Measurements from ENCODE around the gene LRRC4C.
"Not testable (repeated sequence)": the region's sequence is repeated elsewhere in the genome, so short reads cannot be mapped to it uniquely, and the experiment has no call there.

LRRC4C gene

DNA sequence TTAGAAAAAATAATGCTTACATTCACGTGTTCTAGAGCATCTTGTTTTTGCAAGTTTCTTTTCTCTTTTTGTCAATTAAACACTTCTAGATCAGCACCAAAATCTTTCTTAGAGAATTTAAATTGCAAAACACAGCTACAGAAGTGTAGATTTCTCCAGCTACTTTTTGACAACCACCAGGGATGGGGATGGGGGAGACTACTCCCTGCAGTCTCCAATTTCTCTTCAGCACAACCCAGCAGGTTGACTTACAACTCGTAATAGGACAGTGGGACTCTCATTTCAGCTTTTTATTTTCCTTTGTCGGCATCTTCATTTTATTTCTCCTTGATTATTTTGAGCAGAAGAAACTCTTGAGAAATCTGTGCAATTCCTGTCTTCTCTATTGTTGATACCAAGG is 441.2 kb downstream of the LRRC4C start:
- DNase-seq (ENCODE audit: low read depth), result no peak

DNA sequence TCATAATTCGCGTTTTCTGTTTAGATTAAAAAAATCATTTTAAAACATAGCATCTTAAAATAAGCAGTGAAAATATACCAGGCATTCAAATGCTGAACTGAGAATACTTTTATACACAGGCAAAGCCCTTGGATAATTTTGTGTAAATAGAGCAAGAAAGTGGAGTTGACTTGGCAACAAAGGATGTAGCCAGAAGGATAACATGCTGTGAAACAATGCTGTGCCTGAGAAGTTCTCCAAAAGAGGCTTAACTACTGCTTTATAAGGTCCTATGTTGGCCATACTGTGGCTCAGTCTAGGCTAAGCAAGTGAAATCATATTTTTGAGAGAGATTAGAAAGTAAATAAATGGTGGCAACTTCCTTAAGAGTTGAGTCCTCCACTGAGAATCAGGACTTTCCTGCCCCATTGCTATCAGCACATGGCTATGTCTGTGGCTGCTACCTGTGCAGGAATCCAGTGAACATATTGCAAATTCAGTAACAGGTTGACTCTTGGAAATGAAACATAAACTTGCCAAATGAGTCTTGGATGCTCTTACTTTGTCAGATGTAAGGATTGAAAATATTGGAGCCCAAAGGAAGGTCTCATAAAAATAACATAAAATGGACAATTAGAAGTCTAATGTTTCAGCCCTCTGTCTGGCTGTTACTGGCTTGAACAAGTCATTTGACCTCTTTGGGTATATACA is 448.9 kb downstream of the LRRC4C start:
- DNase-seq (ENCODE audit: low read depth), result no peak

DNA sequence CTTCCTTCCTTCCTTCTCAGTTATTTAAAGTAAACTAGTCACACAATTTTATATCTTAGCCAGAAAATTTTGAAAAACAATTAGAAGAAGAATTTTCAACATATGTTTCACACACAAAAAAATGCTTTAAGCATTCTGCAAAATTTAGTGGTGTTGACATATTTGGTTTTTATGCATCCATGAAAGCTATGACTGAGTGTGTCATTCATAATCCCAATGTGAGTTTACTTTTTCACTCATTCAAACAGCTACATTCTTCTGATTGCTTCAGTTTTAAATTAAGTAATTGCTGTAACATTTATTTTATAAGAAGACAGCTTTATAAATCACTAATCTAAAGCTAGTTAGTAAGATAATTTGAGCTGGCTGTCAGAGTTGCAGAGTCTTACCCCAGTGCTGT is 453.5 kb downstream of the LRRC4C start:
- no peak for DNase-seq (ENCODE audit: low read depth)

GRCh38 chr11:41003339-41004282 is 455.8 kb downstream of the LRRC4C start:
- no peak for DNase-seq (ENCODE audit: low read depth)

- no peak for DNase-seq (ENCODE audit: low read depth)
Measured at GRCh38 chr11:40998920-40999319, 460.5 kb downstream of the LRRC4C start.

DNA sequence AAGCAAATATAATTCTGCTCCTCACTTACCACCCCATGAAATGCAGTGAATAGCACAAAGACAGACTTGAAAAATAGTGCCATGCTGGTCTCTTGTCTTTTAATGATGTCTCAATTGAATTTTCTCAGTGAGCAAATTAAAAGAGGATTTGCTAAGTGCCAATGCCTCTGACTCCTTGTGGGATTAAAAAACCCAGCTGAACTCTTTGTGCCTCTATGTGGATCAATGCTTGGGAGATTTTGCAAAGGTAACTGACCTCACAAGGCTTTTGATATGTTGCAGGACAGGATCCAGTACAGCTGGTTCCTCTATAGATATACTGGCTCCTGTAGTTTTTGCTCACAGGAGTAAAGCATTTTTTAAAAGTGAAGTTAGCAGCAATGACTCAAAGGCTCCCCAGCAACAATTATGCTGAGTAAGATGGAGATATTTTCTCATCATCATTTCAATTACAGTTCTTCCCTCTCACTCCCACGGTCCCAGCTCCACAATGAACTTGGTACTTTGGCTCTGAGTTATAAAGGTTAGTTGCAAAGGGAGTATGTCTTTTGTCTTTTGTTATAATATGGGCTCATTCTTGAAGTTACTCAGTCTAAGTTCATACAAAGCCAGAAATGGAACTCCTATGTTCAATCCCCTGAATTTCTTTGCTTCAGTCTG is 471.5 kb downstream of the LRRC4C start:
- no peak for DNase-seq (ENCODE audit: low read depth)

GRCh38 chr11:40986320-40986719 is 473.1 kb downstream of the LRRC4C start:
- no peak for DNase-seq (ENCODE audit: low read depth)

GRCh38 chr11:40975076-40975475 is 484.4 kb downstream of the LRRC4C start:
- no peak for DNase-seq (ENCODE audit: low read depth)

DNA sequence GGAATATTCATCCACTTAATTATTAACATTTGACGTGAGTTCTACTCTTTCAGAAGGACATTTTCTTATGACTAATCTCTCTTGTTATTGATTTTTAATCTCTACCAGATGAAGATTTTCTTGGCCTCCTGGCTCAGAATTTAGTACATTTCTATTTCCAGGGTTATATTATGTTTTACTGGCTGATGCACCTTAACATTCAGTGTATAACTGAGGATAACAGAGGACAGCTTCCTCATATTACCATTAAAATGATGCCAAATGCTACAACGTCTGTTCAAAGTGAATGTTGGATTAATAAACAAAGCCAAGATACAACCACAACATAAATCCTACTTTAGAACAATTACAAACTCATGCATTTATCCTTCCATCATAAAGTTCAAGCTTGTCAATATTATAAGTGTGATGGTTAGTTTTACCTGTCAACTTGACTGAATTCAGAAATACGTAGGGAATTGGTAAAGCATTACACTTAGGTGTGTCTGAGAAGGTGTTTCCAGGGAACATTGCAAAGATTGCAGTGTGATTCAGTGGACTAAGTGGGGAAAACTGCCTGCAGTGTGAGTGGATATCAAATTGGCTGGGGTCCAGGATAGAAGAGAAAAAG is 485.2 kb downstream of the LRRC4C start:
- DNase-seq (ENCODE audit: low read depth), result no peak

- no peak for DNase-seq (ENCODE audit: low read depth)
Measured at GRCh38 chr11:40958707-40959106, 500.7 kb downstream of the LRRC4C start.

- no peak for DNase-seq (ENCODE audit: low read depth)
Measured at GRCh38 chr11:40952479-40952878, 507.0 kb downstream of the LRRC4C start.

DNA sequence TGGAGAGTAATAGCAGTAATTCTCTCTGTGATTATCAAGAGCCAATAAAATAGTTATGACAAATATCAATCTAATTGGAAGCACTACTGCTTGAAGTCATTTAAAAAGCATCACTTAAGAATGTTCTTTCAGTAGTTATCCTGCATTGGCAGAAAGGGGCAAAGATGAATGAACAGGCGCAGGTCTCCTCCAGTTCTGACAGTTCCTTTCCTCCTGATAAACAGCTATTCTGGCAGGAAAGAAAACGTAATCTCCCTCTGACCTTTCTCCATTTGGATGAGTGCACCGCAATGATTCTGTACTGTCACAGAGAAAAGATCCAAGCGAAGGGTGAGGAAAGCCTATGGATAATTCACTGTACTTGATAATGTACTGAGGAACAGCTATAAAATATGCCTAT is 521.5 kb downstream of the LRRC4C start:
- DNase-seq (ENCODE audit: low read depth), result no peak

- DNase-seq (ENCODE audit: low read depth), result no peak
Measured at GRCh38 chr11:40924915-40925314, 534.5 kb downstream of the LRRC4C start.

DNA sequence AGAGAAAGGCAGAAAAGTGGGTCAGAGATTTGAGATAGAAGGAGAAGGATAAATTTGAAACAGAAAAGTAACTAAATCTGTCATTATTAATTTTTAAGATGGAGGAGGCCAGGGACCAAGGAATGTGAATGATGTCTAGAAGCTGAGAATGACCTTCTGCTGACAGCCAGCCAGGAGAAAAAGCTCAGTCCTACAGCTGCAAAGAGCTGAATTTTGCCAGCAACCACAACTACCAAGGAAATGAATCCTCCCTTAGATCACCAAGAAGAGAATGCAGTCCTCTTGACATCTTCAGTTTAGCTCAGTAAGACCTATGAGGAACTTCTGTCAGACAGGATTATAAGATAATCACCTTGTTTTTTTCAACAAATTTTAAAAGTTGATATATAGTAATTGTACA is 538.2 kb downstream of the LRRC4C start:
- DNase-seq (ENCODE audit: low read depth), result no peak

- not testable (repeated sequence) for DNase-seq (ENCODE audit: low read depth)
Measured at GRCh38 chr11:40910774-40911173, 548.7 kb downstream of the LRRC4C start.

GRCh38 chr11:40894501-40894900 is 565.0 kb downstream of the LRRC4C start:
- no peak for DNase-seq (ENCODE audit: low read depth)

DNA sequence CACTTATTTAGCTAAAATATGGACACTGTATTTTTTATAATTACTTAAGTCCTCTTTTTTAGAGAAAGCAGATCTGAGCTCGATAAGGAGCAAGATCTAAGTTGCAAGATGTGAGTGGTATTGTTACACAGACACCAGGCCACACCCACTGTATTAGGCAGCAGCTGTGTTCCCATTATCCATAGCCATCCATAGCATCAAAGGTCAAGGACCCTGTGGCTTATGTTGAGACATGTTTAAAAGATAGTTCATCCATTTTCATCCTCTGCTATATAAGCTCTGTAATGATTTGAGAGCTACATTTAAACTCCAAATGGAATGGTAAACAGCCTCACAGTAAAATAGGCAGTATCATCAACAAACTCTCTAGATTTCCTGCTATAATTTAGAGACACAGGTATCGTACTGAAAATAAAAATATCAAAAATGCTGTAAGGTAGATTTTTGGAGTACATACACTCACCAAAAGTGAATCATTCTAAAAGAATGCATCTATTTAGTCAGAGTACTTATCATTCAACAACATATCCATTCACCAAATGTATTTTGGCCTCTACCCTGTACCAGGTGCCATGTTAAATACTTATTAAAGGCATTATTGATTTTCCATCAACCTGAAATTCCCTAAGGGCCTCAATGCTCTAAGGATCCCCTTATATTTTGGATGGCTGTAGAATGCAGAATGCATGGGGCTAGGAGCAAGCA is 574.0 kb downstream of the LRRC4C start:
- no peak for DNase-seq (ENCODE audit: low read depth)

DNA sequence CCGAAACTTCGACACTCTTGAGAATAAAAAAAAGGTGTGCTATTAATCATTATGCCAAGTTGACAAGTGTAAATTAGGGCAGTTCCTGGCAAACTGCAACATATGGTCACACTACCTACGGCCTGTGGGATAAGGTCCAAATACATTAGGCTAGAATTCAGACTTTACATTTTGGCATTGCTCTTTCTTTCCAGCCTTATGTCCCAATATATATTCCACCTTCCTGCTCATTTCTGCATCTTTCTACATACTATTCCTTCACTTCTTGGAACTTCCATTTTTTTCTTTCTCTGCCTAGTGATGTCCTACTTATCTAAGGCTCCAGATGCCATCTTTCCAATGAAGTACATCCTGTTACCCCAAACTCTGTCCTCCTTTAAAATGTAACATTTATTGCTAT is 577.2 kb downstream of the LRRC4C start:
- no peak for DNase-seq (ENCODE audit: low read depth)

- no peak for DNase-seq (ENCODE audit: low read depth)
Measured at GRCh38 chr11:40879911-40880310, 579.5 kb downstream of the LRRC4C start.

- no peak for DNase-seq (ENCODE audit: low read depth)
Measured at GRCh38 chr11:40877981-40878380, 581.5 kb downstream of the LRRC4C start.

- no peak for DNase-seq (ENCODE audit: low read depth)
Measured at GRCh38 chr11:40877256-40877655, 582.2 kb downstream of the LRRC4C start.

All from activated gamma-delta T cell treated with anti-CD3 and anti-CD28 coated beads, Interleukin-2, amount 50 U/mL, for 16 hours (primary cell).